ENCODE measurements around the gene ZKSCAN5.
"Not testable (repeated sequence)": the region's sequence is repeated elsewhere in the genome, so short reads cannot be mapped to it uniquely, and the experiment has no call there.

The ZKSCAN5 gene

DNA sequence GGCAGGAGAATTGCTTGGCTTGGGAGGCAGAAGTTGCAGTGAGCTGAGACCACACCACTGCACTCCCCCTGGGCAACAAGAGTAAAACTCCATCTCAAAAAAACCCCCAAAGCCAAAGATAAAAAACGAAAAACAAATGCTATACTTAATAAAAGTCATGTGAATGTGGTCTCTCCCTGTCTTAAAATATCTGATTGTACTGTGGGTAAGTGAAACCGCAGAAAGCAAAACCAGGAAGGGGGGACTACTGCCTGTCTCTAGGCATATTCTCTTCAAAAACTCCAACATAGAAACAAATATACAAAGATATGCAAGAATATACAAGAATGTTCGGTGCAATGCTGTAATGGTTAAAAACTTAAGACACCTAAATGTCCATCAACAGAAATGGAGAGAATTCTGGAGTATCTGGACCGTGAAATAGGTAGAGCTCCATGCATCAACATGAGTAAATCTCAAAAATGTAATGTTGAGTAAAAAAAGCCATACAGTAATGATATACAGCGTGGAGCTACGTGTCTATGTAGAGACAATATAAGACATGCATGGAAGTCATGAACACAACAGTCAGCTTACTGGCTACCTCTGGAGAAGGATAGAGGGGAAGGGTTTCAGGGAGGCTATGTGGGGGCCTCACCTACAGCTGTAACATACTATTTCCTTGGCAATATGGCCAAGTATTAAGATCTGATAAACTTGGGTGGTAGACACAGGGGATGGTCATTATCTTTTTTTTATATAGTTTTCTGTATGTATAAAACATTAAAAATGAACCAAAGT lies 6.5 kb upstream of the ZKSCAN5 start:
- in situ Hi-C loops (cut with MboI; ENCODE audit: low sequenced_read_pairs): no loop called here

DNA sequence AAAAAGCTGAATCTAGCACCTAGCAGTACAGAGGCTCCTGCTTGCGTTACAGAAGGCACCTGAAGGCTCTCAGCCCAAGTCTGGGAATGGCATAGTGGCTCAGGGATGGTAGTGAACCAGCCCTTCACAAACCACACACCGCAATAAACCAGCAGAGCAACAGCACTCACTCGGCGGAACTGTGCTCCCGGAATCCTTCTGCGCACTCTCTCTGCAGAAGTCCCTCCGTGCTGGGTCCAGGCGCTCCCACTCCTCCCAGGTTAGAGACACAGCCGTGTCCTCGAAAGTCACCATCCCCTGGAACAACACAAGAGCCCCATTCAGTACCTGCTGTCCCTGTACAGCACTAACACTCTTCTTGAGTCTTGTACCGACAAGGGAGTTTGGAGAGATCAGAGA lies 5.9 kb upstream of the ZKSCAN5 start:
- in situ Hi-C loops (cut with MboI; ENCODE audit: low sequenced_read_pairs): no loop called here

DNA sequence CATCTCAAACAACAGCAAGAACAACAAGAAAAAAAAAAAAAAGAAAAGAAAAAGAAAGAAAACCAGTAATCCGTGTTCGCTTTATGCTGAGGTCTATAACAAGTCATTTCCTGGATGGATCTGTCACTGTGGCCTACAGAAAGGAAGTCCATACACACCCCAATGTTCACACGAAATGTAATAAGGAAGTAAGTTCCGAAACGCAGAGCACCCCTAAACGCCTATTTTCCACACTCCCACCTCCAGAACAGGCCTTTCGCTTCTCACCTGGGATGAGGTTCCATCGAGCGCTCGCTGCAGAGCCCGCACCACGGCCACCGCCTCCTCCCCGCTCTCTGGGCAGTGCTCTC lies 5.1 kb upstream of the ZKSCAN5 start:
- in situ Hi-C loops (cut with MboI; ENCODE audit: low sequenced_read_pairs): no loop called here

DNA sequence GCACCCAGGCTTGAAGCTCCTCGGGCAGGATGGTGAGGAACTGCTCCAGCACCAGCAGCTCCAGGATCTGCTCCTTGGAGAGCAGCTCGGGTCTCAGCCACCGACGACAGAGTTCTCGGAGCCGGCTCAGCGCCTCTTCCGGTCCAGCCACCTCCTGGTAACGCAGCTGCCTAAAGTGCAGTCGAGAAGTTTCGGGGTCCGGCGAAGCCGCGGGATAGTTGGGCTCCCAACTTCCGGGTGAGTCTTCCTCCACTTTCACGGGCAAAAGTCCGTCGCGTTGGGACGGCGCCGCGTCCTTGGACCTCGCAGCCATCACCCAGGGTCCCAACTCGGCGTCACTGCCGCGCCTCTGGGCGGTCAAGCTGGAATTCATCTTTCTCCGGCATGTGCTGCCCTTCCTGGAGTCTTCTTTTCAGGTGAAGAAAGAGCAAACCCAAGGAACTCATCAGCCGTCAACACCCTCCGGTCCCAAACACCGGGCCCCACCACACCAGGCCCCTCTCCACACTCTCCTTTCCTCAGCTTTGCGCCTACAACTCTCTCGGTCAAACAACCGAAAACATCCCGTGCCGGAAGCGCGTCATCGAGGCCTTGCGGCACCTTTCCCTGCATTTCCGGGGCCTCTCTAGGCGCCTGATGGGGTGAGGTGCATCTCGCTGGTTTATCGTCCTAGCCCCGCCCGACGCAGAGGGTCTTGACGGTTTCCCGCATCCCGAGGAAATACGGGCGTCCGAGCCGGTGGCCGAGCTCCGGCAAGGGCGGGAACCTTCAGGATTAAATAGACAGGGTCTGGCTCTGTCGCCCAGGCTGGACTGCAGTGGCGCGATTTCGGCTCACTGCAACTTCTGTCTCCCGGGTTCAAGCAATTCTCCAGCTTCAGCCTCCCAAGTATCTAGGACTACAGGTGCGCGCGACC lies 4.5 kb upstream of the ZKSCAN5 start, which contains the start of gene ZNF394:
Gene ZNF394, minus strand, starts transcription at position 561 of the 916 bp plus-strand sequence. Its CDS starts 188 bp downstream, at position 373.
- in situ Hi-C loops (cut with MboI; ENCODE audit: low sequenced_read_pairs): no loop called here

DNA sequence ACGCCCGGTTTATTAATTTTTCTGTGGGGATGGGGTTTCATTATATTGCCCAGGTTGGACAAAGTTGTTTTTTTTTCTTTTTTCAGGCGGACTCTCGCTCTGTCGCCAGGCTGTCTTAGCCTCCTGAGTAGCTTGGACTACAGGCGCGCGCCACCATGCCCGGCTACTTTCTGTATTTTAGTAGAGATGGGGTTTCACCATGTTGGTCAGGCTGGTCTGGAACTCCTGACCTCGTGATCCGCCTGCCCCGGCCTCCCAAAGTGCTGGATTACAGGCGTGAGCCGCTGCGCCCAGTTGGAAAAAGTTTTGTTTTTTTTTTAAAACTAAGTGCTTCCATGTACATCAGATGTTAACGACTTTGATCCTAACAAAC lies 3.8 kb upstream of the ZKSCAN5 start:
- in situ Hi-C loops (cut with MboI; ENCODE audit: low sequenced_read_pairs): no loop called here

DNA sequence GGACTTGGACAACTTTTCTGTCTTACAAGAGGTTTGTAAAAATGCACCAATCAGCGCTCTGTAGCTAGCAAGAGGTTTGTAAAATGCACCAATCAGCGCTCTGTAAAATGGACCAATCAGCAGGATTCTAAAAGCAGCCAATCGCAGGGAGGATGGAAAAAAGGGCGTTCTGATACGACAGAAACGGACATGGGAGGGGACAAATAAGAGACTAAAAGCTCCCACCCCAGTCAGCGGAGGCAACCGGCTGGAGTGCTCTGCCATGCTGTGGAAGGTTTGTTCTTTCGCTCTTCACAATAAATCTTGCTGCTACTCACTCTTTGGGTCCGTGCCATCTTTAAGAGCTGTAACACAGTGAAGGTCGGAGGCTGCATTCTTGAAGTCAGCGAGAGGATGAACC lies 3.2 kb upstream of the ZKSCAN5 start:
- in situ Hi-C loops (cut with MboI; ENCODE audit: low sequenced_read_pairs): not testable (repeated sequence)

DNA sequence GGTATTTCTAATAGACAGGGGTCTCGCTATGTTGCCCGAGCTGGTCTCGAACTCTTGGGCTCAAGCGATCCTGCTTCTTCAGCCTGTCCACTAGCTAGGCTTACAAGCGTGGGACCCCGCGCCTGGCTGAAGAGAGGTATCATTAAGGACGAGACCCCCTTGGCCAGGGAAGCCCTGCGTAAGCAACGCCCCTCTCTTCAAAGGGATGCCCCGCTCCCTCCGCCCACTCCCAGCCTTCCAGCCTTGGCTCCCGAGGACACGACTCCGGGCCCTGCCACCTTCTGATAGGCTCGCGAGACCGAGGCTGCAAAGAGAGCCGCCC lies 220 bp upstream of the ZKSCAN5 start:
- in situ Hi-C loops (cut with MboI; ENCODE audit: low sequenced_read_pairs): no loop called here

DNA sequence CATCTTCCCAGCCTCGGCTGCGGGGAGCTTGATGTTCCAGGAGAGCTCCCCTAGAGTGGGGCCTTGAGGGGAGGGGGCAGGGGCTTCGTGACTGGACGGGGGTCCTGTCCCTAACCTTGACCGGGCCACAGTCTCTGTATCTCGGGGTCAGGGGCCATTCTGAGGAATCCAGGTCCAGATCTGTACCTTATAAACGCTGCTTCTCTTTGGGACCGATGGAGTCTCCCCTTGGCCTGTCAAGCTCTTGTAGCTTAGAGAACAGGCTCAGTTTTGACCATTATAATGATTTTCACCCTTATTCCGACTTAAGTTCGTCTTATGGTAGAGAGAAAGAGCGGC lies 831 bp downstream of the ZKSCAN5 start:
- in situ Hi-C loops (cut with MboI; ENCODE audit: low sequenced_read_pairs): no loop called here

DNA sequence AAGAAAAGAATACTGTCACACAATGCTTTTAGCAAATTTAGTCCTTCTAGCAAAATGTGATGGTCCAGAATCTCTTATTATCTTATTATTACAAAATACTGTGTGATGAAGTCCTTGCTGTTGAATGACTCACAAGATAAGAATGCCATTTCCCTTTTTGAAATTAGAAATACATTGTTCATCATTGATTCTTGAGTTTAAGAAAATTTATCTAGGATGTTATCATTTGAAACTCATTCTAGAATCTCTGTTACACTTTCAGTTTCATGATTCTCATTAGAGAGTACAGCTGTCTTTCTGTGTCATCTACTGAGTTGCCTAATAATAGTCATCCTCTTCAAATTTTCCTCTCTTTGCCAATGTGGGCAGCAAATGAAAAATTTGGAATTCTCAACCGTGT lies 9.6 kb downstream of the ZKSCAN5 start:
- in situ Hi-C loops (cut with MboI; ENCODE audit: low sequenced_read_pairs): no loop called here

DNA sequence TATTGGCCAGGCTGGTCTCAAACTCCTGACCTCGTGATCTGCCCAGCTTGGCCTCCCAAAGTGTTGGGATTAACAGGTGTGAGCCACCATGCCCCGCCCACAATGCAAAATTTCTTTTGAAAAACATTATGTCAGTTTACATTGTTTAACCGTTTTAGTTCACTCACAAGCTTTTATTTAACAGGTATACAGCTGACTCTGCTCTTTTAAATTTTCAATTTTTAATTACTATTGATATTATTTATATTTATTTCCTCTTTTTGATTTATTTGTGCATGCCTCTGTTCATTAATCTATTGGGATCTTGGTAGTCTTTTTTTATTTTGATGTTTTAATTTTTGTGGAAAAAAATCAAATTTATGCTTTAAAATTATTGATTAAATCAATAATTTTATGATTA lies 16.9 kb downstream of the ZKSCAN5 start:
- in situ Hi-C loops (cut with MboI; ENCODE audit: low sequenced_read_pairs): no loop called here

DNA sequence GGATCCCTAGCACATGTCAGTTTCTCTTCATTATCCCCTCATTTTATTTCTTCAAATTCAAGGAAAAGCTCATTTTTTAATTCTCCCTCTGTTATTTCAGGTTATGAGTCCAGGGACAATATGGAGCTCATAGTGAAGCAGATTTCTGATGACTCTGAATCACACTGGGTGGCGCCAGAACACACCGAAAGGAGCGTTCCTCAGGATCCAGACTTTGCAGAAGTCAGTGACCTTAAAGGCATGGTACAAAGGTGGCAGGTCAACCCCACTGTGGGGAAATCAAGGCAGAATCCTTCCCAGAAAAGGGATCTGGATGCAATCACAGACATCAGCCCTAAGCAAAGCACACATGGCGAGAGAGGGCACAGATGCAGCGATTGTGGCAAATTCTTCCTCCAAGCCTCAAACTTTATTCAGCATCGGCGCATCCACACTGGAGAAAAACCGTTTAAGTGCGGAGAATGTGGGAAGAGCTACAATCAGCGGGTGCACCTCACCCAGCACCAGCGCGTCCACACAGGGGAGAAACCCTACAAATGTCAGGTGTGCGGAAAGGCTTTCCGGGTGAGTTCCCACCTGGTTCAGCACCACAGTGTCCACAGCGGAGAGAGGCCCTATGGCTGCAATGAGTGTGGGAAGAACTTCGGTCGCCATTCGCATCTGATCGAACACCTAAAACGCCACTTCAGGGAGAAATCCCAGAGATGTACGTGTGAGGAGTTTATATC lies 21.4 kb downstream of the ZKSCAN5 start:
- in situ Hi-C loops (cut with MboI; ENCODE audit: low sequenced_read_pairs): no loop called here

DNA sequence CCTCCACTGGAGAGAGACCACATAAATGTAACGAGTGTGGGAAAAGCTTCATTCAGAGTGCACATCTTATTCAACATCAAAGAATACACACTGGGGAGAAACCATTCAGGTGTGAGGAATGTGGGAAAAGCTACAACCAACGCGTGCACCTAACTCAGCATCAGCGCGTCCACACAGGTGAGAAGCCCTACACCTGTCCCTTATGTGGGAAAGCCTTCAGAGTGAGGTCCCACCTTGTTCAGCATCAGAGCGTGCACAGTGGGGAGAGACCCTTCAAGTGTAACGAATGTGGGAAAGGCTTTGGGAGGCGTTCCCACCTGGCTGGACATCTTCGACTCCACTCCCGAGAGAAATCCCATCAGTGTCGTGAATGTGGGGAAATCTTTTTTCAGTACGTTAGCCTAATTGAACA lies 26.9 kb downstream of the ZKSCAN5 start:
- in situ Hi-C loops (cut with MboI; ENCODE audit: low sequenced_read_pairs): no loop called here

DNA sequence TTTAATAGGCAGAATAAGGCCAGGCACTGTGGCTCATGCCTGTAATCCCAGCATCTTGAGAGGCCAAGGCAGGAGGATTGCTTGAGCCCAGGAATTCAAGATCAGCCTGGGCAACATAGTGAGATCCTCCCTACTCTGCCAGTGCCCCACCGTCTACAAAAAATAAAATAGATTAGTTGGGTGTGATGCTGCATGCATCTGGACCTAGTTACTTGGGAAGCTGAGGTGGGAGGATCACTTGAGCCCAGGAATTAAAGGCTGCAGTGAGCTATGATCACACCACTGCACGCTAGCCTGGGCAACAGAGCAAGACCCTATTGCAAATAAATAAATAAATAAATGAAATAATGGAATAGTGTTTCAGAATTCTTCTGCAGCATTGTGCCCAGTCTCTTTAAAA lies 31.2 kb downstream of the ZKSCAN5 start:
- in situ Hi-C loops (cut with MboI; ENCODE audit: low sequenced_read_pairs): no loop called here

DNA sequence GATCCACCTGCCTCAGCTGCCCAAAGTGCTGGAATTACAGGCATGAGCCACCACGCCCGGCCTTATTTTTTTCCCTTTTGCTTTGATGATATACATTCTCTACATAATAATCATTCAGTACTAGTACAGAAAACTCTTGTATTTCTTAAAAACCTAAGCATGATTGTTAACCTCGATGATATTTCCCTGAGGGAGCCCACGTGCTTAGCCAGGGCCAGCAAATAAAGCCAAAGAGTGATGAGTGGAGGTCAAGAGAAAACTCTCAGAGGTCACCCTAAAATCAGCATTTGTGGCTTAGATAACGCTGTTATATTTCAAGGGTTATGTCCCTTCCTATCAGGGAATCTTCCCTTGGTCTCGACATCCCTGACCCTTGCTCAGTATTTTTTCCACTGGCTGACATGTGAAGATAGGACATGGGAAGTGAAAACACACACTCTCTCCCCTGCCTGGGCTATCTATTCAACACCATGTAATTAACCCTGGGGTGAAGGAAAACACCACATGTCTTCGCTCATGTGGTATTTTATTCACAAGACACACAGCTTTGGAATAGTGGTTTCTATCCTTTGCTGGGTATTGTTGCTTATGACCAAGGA lies 34.9 kb downstream of the ZKSCAN5 start:
- in situ Hi-C loops (cut with MboI; ENCODE audit: low sequenced_read_pairs): no loop called here

DNA sequence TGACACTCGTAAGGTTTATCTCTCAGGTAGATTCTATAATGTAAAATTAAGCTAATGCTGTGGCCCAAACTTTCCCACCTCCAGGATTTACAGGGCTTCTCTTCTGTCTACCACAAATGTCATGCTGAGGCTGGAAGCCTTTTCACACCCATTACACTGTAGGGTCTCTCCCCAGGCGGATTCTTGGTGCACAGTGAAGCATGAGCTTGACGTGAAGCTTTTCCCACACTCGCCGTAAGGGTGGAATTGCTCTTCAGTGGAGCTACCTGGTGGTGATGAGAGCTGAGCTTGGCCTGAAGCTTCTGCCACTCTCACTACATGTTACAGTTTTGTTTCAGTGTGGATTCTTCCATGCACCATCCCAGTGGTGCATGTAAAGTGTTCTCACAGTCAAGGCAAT lies 36.1 kb downstream of the ZKSCAN5 start:
- in situ Hi-C loops (cut with MboI; ENCODE audit: low sequenced_read_pairs): no loop called here

DNA sequence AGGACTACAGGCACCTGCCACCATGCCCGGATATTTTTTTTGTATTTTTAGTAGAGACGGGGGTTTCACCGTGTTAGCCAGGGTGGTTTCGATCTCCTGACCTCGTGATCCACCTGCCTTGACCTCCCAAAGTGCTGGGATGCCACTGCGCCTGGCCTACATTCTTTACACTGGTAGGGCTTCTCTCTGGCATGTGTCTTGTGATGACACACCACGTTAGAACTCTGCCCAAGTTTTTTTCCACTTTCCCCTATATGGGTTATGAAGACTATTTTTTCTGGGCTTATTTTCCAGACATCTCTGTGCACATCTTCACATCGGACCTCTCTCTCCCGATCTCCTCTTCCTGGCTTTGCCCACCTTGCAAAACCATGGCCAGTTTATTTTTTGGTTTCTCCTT lies 36.8 kb downstream of the ZKSCAN5 start:
- in situ Hi-C loops (cut with MboI; ENCODE audit: low sequenced_read_pairs): no loop called here

DNA sequence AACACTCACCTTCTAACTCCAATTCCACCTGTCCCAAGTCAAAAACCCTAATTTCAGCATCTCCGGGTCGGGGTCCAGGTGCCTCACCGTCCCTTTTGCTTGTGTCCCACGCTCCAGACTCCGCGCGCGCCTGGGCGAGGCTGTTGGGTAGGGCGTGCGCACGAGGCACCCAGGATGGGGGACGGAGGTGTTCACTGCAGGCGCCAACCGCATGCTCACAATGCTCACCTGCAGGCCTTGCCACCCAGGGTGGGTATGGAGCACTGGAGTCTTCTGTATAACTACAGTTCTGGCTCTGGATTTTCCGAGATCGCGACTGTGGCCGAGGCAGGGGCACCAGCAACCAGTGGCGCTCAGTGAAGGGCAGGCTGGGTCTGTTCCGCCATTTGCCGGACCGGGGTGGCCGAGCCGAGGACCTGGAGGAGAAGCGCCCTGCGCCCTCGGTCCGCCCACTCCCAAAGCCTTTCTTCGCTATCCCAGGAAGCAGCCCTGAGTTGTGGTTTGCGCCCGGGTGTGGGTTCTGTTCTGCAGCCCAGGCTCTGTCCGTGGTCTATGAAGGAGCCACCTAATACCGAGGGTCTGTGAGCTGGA lies 38.7 kb downstream of the ZKSCAN5 start:
- in situ Hi-C loops (cut with MboI; ENCODE audit: low sequenced_read_pairs): no loop called here

DNA sequence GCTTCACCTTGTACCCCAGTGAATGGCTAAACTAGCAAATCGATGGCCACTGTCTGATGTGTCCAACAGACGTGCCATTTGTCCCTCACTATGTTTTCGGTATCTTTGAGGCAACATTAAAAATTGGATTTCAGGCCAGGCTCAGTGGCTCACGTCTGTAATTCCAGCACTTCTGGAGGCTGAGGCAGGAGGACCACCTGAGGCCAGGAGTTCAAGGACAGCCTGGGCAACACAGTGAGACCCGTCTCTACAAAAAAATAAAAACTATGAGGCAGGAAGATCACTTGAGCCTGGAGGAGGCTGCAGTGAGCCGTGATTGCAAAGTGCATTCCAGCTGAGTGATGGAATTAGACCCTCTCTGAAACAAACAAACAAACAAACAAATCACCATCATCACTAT lies 39.5 kb downstream of the ZKSCAN5 start:
- in situ Hi-C loops (cut with MboI; ENCODE audit: low sequenced_read_pairs): no loop called here

DNA sequence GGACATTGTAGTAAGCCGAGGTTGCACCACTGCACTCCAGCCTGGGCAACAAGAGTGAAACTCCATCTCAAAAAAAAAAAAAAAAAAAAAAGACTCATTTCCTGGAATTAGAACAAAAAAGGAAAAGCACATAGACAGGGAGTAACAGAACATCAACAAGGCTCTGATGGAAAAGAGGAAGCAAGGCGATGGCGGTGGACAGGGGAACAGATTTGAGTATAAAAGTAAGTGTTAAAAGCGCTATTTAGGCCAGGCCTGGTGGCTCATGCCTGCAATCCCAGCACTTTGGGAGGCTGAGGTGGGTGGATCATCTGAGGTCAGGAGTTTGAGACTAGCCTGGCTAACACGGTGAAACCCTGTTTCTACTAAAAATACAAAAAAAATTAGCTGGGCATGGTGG lies 40.8 kb downstream of the ZKSCAN5 start:
- in situ Hi-C loops (cut with MboI; ENCODE audit: low sequenced_read_pairs): not testable (repeated sequence)

DNA sequence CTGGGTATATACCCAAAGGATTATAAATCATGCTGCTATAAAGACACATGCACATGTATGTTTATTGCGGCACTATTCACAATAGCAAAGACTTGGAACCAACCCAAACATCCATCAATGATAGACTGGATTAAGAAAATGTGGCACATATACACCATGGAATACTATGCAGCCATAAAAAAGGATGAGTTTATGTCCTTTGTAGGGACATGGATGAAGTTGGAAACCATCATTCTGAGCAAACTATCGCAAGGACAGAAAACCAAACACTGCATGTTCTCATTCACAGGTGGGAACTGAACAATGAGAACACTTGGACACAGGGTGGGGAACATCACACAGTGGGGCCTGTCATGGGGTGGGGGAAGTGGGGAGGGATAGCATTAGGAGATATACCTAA lies 45.1 kb downstream of the ZKSCAN5 start:
- in situ Hi-C loops (cut with MboI; ENCODE audit: low sequenced_read_pairs): not testable (repeated sequence)

DNA sequence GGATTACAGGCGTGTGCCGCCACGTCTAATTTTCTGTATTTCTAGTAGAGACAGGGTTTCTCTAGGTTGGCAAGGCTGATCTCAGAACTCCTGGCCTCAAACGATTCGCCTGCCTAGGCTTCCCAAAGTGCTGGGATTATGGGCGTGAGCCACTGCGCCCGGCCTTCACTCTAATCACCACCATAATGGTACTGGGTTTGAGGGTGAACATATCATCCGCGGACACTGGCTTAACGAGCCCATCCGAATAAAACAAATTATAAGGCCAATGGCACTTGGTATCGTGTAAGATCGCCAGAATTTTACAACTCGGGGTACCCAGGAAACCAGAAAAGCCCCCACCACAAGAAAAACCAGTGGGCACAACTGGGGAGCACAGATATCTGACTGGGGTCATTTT lies 46.9 kb downstream of the ZKSCAN5 start:
- in situ Hi-C loops (cut with MboI; ENCODE audit: low sequenced_read_pairs): no loop called here

Data from HL-60/S4 treated with phorbol 12-myristate 13-acetate at 8.2 ng/mL for 4 days and 3 days (cell line).